GM19238 (cell line): ENCODE measurements around the gene CACNG4.
A peak's percentile ranks its signal among the peaks of the same experiment; 100 is the strongest.
"Not testable (repeated sequence)": the region's sequence is repeated elsewhere in the genome, so short reads cannot be mapped to it uniquely, and the experiment has no call there.

ENCODE experiments used
- DNase-seq: peaks from one replicate; pipeline ENCODE4 v3.0.0; 2011; ENCODE audit warnings: low spot score; ENCODE audit not compliant: insufficient read length

CACNG4 gene

GRCh38 chr17:67018471-67019434 is 54.2 kb downstream of the CACNG4 start:
- DNase-seq: no peak

- DNase-seq: no peak
Observed at GRCh38 chr17:67019809-67020208, 55.3 kb downstream of the CACNG4 start.

GRCh38 chr17:67020293-67020766 is 55.8 kb downstream of the CACNG4 start:
- DNase-seq: no peak

- DNase-seq: no peak
Observed at GRCh38 chr17:67021196-67021595, 56.7 kb downstream of the CACNG4 start.

GRCh38 chr17:67021743-67022450 is 57.4 kb downstream of the CACNG4 start:
- no peak for DNase-seq

GRCh38 chr17:67022451-67022810 is 57.9 kb downstream of the CACNG4 start:
- DNase-seq: no peak

GRCh38 chr17:67024736-67025135 is 60.2 kb downstream of the CACNG4 start:
- no peak for DNase-seq

GRCh38 chr17:67025216-67025792 is 60.8 kb downstream of the CACNG4 start:
- DNase-seq: no peak

- no peak for DNase-seq
Observed at GRCh38 chr17:67026341-67026740, 61.8 kb downstream of the CACNG4 start.

- no peak for DNase-seq
Observed at GRCh38 chr17:67027031-67027628, 62.6 kb downstream of the CACNG4 start.

- DNase-seq: no peak
Observed at GRCh38 chr17:67030641-67031040, 66.1 kb downstream of the CACNG4 start.

- no peak for DNase-seq
Observed at GRCh38 chr17:67032382-67032781, 67.9 kb downstream of the CACNG4 start.

GRCh38 chr17:67032985-67033384 is 68.5 kb downstream of the CACNG4 start:
- DNase-seq: no peak

GRCh38 chr17:67033613-67034012 is 69.1 kb downstream of the CACNG4 start:
- DNase-seq: no peak

GRCh38 chr17:67035131-67036083 is 70.9 kb downstream of the CACNG4 start:
- DNase-seq: peak; percentile 52

GRCh38 chr17:67038861-67039365 is 74.4 kb downstream of the CACNG4 start:
- DNase-seq: no peak

- no peak for DNase-seq
Observed at GRCh38 chr17:67040652-67041051, 76.1 kb downstream of the CACNG4 start.

- not testable (repeated sequence) for DNase-seq
Observed at GRCh38 chr17:67041119-67041518, 76.6 kb downstream of the CACNG4 start.

- no peak for DNase-seq
Observed at GRCh38 chr17:67041531-67041930, 77.0 kb downstream of the CACNG4 start.
